ENCODE results near the gene MKKS. TPM values are rescaled to one million over a fixed set of nuclear protein-coding genes. Genes with fewer than 3 reads are reported as not detected.

Gene MKKS
- total RNA-seq, 1 experiment from 2014 or later = 19.9 TPM

GRCh38 chr20:10453241-10453640 is 19.2 kb upstream of the MKKS start:
- CTCF ChIA-PET = interaction anchor here (1.4 kb wide), 1 partner anchor 9 kb away, joined by 3 read pairs; no protein-coding TSS in a partner anchor
- no peak overlapping the region for H3K4me3 ChIP-seq (replicated peaks in 1 of 2; ENCODE audit: low read depth in 1 of 2, low read length in 2 of 2)
- H3K9me3 ChIP-seq (ENCODE audit: control insufficient read depth in 1 of 2, insufficient read depth in 1 of 2, low read depth in 1 of 2, low read length in 2 of 2) = no peaks in the 10 kb centered on the region
- POLR2A ChIA-PET = interaction anchor here (2.2 kb wide), 1 partner anchor 19 kb away, joined by 7 read pairs; the partner anchor contains the start of genes MKKS and SLX4IP
- H3K4me1 ChIP-seq (ENCODE audit: control insufficient read depth in 1 of 2, insufficient read depth in 2 of 2, low read length in 2 of 2) = peaks cover 28 to 37% of the 10 kb centered on the region in 2 experiments
- intact Hi-C loops (cut with micrococcal nuclease) = no loop called here
- TF ChIP-seq POLR2AphosphoS5 (IDR thresholded peaks at IDR 0.05; ENCODE audit: low read depth, low read length) (no peak), RAD21 (IDR thresholded peaks at IDR 0.05; ENCODE audit: low read depth) (no peak), EZH2 (IDR thresholded peaks at IDR 0.05) (no peak), MAX (IDR thresholded peaks at IDR 0.05) (no peak), ZBTB33 (IDR thresholded peaks at IDR 0.05; ENCODE audit: extremely low read depth, insufficient replicate concordance, low read length) (no peak), ZFX (IDR thresholded peaks at IDR 0.05) (no peak), TCF7L2 (IDR thresholded peaks at IDR 0.05; ENCODE audit: borderline replicate concordance, extremely low read depth, insufficient read depth, insufficient read length) (no peak), CEBPB (IDR thresholded peaks at IDR 0.05; ENCODE audit: low read depth) (no peak), ZNF274 (IDR thresholded peaks at IDR 0.05; ENCODE audit: low read depth, low read length) (no peak), JUND (IDR thresholded peaks at IDR 0.05) (no peak)
- peaks cover 57% of the 10 kb centered on the region for H3K79me2 ChIP-seq (ENCODE audit: insufficient read depth, low read length)
- no peaks in the 10 kb centered on the region for H3K36me3 ChIP-seq (ENCODE audit: control insufficient read depth in 1 of 2, insufficient read depth in 2 of 2, low read length in 2 of 2)
- ATAC-seq (no peak), DNase-seq (ENCODE audit: low read depth, low spot score) (no peak)
- no peak overlapping the region for H3K4me2 ChIP-seq (ENCODE audit: low read length)
- no peaks in the 10 kb centered on the region for H3K27me3 ChIP-seq (ENCODE audit: insufficient read depth, low read length)
- RAD21 ChIA-PET (ENCODE audit: low non-redundant PET in 1 of 2, low total read pairs in 2 of 2, uncharacterized antibody in 2 of 2, unreplicated experiment in 2 of 2) = no interaction called here
- no peaks in the 10 kb centered on the region for H4K20me1 ChIP-seq (ENCODE audit: insufficient read depth)
- no peaks in the 10 kb centered on the region for H3K9me2 ChIP-seq (ENCODE audit: insufficient read depth)
- no peak overlapping the region for H3K9ac ChIP-seq (ENCODE audit: low read length)
- no TSS peak for BruUV-seq (replicated peaks)
- no peak overlapping the region for H3K27ac ChIP-seq (ENCODE audit: low read depth, low read length)
- no peak overlapping the region for H2AFZ ChIP-seq (ENCODE audit: low read depth, low read length, poor library complexity, severe bottlenecking)

All from HCT116 (cell line).